Upper lobe of right lung (tissue), 1 donor: ENCODE measurements around the gene RAB3IL1. TPM values are rescaled to one million over a fixed set of nuclear protein-coding genes. Genes with fewer than 3 reads are reported as not detected.

Experiments
- ATAC-seq: fragments of 200-7000 bp; cut with Tn5 transposase; one replicate; pipeline ENCODE4 v1.9.1; 2020; ENCODE audit warnings: mild to moderate bottlenecking, moderate library complexity
- DNase-seq: peaks from one replicate; pipeline ENCODE4 v3.0.0-alpha.2; 2020
- H3K27ac ChIP-seq: fragments of 200-600 bp; one replicate; pipeline ENCODE4 v1.8.0; 2022
- H3K27me3 ChIP-seq: fragments of 200-600 bp; one replicate; pipeline ENCODE4 v1.8.0; 2022; ENCODE audit warnings: mild to moderate bottlenecking
- H3K36me3 ChIP-seq: fragments of 200-600 bp; one replicate; pipeline ENCODE4 v1.8.0; 2022
- H3K4me1 ChIP-seq: fragments of 200-600 bp; one replicate; pipeline ENCODE4 v1.8.0; 2022
- H3K4me3 ChIP-seq: fragments of 200-600 bp; one replicate; pipeline ENCODE4 v1.8.0; 2022; ENCODE audit warnings: mild to moderate bottlenecking
- H3K9me3 ChIP-seq: fragments of 200-600 bp; one replicate; pipeline ENCODE4 v1.8.0; 2022
- intact Hi-C: fragments of 100-400 bp; cut with DNase I; formaldehyde crosslinking; loops from one replicate; pipeline ENCODE4 v1.11.0; 2022
- total RNA-seq: library from RNA; stranded (reverse); fragmentation: NEBNext Ultra II Directional; extraction: Animal tissue kit (Norgen Biotek cat#: 25700); gene quantifications from one replicate; pipeline ENCODE4 v1.2.1, GENCODE V29; 2021
- TF ChIP-seq, protein P1 (sequence below): fragments of 200-600 bp; IDR thresholded peaks from one replicate; pipeline ENCODE4 v1.8.0; 2022; ENCODE audit warnings: antibody characterized with exemption
- donor health status: DM: no; HTN: yes; CAD: no; lungs with severe emphysema.

RAB3IL1 gene
- total RNA-seq, 1 donor from 2014 or later, result 10.6 TPM

DNA sequence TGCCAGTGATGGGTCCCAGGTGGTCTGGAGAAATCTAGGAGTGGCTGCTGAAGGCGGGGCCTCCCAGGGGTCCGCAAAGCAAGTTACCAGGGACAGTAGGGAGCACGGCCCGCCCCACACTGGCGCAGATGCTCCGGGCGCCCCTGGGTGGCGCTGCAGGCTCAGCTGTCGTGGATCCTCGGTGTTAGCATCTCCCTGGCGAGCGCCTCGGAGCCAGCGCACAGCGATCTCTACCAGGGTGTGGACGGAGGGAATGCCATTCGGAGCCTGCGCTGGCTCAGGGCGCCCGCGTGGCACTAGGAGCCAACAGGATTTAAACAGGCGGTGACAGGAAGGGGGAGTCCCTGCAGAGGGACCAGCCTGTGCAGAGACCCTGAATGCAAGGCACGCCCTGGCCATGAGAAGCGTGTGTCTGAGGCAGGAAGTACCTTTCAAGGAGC, 46.2 kb downstream of the RAB3IL1 start:
- H3K4me3 ChIP-seq, result no peak overlapping the region
- ATAC-seq, result peak; percentile 90
- H3K27me3 ChIP-seq, result no peaks in the 10 kb centered on the region
- H3K9me3 ChIP-seq, result no peaks in the 10 kb centered on the region
- peak; percentile 88 for DNase-seq
- no peak overlapping the region for H3K27ac ChIP-seq
- TF ChIP-seq, protein P1, sequence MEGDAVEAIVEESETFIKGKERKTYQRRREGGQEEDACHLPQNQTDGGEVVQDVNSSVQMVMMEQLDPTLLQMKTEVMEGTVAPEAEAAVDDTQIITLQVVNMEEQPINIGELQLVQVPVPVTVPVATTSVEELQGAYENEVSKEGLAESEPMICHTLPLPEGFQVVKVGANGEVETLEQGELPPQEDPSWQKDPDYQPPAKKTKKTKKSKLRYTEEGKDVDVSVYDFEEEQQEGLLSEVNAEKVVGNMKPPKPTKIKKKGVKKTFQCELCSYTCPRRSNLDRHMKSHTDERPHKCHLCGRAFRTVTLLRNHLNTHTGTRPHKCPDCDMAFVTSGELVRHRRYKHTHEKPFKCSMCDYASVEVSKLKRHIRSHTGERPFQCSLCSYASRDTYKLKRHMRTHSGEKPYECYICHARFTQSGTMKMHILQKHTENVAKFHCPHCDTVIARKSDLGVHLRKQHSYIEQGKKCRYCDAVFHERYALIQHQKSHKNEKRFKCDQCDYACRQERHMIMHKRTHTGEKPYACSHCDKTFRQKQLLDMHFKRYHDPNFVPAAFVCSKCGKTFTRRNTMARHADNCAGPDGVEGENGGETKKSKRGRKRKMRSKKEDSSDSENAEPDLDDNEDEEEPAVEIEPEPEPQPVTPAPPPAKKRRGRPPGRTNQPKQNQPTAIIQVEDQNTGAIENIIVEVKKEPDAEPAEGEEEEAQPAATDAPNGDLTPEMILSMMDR, result peak; percentile 86
- peaks cover 3% of the 10 kb centered on the region for H3K36me3 ChIP-seq
- H3K4me1 ChIP-seq, result no peaks in the 10 kb centered on the region
- intact Hi-C loops, result no loop called here

DNA sequence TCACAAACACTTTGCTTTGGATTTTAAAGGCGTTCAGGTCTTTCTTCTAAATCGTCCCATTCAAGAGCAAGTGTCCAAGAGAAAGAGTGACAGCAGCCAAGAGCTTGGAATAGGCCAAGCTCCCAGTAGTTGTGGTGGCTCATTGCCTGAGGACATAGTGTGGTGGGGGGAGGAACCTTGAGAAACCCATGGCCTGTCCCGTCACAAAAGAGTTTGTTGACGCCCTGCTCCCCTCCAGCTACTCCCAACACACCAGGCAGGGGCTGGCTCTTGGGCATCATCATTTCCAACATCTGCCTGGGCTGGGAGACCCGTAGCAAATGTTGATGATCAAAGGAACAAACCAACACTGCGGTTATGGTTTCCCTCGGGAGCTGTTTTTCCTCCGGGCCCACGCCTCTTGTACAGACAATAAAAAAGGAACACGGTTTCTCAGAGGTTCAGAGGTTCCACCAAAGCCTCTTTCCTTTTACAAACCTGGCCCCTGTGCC, 46.8 kb downstream of the RAB3IL1 start:
- Histone ChIP-seq H3K9me3 (no peaks in the 10 kb centered on the region), H3K4me1 (no peaks in the 10 kb centered on the region), H3K27me3 (no peaks in the 10 kb centered on the region), H3K36me3 (peaks cover 3% of the 10 kb centered on the region), H3K4me3 (no peak overlapping the region), H3K27ac (no peak overlapping the region)
- no peak for ATAC-seq
- intact Hi-C loops, result no loop called here
- DNase-seq, result no peak
- TF ChIP-seq, protein P1, result no peak

DNA sequence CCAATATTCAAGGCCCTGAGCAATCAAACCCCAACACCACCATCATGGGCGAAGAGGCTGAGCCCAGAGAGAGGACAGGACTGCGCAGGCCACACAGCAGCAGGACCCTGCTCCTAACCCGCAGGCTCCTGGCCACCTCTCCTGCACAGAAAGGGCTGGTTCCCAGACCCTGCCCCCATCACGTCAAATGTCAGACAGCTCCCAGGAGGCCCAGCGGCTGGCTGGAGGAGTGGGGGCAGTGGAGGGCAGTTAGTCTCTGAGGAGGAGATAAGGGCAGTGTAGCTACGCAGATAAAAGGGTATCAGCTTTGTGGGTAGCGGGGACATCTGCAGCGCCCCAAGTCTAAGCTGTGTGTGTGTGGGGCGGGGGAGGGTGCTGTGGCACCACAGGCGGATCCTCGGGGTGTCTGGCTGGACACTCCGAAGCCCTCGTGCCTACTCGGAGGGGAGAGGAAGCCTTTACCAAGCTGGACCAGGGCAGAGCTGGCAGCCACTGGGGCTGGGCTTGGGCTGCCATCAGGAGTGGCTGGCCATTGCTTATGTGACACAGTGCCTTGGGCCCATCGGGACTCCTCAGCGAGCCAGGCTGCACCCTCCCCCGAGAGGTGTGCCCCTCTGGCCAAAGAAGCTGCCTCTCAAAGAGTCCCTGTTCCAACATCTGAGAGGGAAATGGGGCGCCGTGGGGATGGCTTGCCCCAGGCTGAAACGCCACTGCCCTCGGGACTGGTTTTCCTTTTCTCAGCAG, 47.5 kb downstream of the RAB3IL1 start:
- Histone ChIP-seq H3K36me3 (peaks cover 3% of the 10 kb centered on the region), H3K4me1 (no peaks in the 10 kb centered on the region), H3K9me3 (no peaks in the 10 kb centered on the region), H3K27me3 (no peaks in the 10 kb centered on the region), H3K4me3 (no peak overlapping the region), H3K27ac (no peak overlapping the region)
- DNase-seq, result no peak
- intact Hi-C loops, result no loop called here
- TF ChIP-seq, protein P1, result no peak
- no peak for ATAC-seq

DNA sequence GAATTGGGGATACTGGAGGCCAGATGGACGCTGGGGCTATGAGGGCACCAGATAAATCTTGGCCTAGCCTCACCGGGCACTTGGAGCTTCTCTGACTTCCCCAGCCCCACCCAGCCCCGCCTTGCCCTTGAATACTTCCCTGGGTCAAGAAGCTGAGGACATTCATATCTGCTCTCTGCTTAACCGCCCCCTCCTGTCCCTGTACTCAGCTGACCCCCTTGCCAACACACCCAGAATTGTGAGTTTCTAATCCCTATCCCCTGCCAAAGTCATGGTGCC, 48.0 kb downstream of the RAB3IL1 start:
- H3K36me3 ChIP-seq, result peaks cover 3% of the 10 kb centered on the region
- H3K4me1 ChIP-seq, result no peaks in the 10 kb centered on the region
- no peak overlapping the region for H3K27ac ChIP-seq
- no peak overlapping the region for H3K4me3 ChIP-seq
- TF ChIP-seq, protein P1, result no peak
- no peak for DNase-seq
- no peaks in the 10 kb centered on the region for H3K9me3 ChIP-seq
- ATAC-seq, result no peak
- intact Hi-C loops, result no loop called here
- H3K27me3 ChIP-seq, result no peaks in the 10 kb centered on the region

DNA sequence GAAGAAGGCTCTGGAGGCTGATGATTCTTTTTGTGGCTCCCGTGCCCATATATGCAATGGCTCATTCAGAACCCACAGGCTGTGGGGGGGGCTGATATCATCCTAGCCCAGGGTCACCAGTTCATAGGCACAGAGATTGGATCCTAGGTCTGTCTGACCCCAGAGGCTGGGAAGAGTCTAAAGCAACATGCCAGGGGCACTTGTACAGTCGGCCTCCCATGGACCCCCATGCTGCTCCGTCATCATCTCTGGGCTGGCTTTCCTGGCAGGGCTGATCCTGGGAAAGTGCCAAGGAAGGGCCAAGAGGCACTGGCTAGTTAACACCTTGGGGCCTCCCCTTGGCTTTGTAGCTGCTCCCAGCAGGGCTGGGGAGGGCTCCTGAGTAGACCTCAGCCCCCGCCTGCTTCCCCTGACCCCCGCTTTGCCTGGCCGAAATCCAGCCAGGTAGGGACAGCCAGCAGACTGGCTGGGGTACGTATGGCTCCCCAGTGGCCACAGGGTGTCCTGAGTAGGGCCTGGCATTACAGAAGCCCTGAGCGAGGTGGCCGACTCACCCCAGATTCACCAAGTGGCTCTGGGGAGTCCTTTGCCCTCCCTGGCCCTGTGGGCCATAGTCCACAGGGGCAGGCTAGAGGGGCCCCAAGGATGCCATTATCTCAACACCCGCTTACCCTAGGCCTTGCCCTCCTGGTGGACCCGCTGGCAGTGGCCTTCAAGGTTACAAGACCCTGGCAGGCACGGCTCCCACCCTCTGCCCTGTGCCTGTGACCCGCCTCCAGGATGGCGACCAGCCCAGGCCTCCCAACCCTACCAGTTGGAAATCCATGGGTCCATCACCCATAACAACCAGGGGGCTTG, 48.6 kb downstream of the RAB3IL1 start:
- intact Hi-C loops, result no loop called here
- H3K4me3 ChIP-seq, result no peak overlapping the region

More for the DNA sequence above, 48.6 kb downstream of the RAB3IL1 start:
- H3K9me3 ChIP-seq, result no peaks in the 10 kb centered on the region
- H3K36me3 ChIP-seq, result peaks cover 3% of the 10 kb centered on the region
- H3K27me3 ChIP-seq, result no peaks in the 10 kb centered on the region
- TF ChIP-seq, protein P1, result no peak
- ATAC-seq, result no peak
- no peaks in the 10 kb centered on the region for H3K4me1 ChIP-seq
- no peak overlapping the region for H3K27ac ChIP-seq
- no peak for DNase-seq
